GM21825 (cell line): ENCODE measurements around the gene DROSHA.

ENCODE experiments used
- ATAC-seq: cut with Tn5 transposase; IDR thresholded peaks from one replicate; pipeline ENCODE4 v1.9.1; 2021; ENCODE audit warnings: mild to moderate bottlenecking, moderate library complexity; ENCODE audit not compliant: unreplicated experiment

DROSHA gene

GRCh38 chr5:31531543-31531887 is 378 bp downstream of the DROSHA start:
- peak; percentile 22 for ATAC-seq

DNA sequence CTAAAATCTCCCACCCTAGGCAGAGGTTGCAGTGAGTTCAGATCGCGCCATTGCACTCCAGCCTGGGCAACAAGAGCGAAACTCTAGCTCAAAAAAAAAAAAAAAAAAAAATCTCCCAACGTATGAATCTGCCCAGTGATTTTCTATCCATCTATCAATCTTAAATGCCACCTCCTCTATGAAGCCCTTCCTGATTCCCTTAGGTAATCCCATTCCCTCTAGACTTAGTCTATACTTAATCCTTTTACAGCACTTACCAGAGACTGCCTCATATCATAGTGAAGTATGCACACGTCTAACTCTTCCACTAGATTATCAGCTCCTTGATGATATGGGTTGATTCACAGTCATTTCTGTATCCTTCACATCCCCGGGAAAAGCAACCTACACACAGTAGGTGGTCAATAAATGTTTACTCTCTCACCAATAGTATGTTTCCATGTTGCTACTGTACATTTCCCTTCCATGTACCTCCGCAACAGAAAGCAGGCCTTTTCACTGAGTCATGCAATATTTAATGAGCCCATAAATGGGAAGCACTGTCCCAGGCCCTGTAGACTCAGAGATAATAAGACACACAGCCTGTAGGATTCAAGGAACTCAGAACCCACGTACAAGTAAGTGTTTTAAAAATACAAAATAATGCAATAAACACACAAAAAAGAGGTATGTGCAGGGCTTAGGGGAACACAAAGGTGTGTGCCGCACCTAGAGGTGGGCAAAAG is 1.2 kb downstream of the DROSHA start:
- ATAC-seq = no peak

DNA sequence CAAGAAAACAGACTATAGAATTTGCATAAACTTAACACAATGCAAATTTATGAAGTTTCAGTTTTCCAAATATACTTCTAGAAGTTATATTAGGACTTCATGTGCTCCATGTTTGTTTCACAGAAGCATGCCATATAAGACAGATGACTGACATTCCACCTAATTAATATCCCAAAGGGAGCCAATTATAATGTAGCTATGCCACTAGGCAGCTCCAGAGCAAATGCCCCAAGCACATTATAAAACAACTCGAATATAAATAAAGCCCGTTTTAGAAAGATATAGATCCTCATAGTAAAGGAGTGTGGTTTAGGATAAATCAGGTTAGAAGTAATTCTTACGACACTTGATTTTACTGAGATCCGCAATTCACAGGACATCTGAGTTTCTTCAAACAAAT is 8.9 kb downstream of the DROSHA start:
- no peak for ATAC-seq

DNA sequence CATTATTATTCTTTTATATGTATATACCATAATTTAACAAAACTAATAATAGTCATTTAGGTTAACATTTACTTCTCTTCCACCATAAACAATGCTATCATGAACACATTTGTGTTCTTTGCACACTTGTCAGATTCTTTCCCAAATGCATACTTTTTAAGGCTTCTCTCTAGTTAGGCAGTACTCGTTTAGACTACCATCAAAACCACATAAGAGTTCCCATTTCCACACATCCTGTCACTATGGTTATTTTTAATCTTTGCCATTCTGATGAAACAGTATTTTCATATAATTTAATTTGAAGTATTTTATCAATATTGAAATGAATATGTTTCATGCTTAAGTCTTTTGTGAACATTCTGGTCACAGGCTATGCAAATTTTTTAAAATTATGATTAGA is 15.1 kb downstream of the DROSHA start:
- no peak for ATAC-seq

DNA sequence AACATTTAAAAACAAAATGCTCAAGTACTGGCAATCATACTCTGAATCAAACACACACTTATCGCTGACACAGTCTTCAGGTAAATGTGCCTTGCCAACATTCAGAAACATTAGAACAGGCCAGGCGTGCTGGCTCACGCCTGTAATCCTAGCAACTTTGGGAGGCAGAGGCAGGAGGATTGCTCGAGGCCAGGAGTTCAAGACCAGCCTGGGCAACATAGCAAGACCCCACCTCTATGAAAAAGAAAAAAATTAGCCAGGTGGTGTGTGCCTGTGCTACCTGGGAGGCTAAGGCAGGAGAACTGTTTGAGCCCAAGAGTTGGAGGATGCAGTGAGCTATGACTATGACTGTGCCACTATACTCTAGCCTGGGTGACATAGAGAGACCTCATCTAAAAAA is 20.6 kb downstream of the DROSHA start:
- ATAC-seq = no peak

DNA sequence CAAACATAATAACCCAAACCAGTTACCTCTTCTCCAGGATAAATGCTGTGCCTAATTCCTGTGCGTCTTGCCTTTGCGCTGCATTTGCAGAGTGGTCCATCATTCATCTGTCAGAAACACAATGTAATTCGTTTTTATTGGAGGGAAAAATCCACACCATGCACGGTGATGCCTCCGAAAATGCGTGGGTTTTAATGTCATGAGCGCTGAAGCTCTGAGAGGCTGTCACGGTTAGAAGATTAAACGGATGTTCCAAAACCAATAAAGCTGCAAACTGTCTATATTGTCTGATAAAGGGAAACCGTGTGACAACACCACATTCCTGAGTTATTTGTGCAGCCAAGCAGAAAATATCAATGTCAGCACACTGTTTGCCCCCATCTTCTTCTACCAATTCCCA is 27.4 kb downstream of the DROSHA start:
- no peak for ATAC-seq

GRCh38 chr5:31502506-31502905 is 29.4 kb downstream of the DROSHA start:
- ATAC-seq = no peak

DNA sequence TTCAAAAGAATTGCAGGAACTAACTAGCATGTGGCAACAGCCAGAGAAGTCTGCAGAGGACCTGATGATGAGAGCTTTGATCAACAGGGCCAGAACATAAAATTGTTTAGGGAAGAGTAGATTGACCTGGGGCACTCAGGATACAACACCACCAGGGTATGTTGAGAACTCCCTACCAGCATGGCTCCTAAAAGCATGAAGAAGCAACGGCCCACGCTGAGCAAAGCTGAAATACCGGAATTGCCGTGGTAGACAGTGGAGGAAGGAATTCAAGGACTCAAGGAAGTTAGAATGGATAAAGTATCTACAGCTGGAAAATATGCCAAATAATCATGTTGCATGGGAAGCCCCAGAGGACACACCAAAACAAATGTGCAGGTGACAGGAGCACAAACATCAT is 31.6 kb downstream of the DROSHA start:
- no peak for ATAC-seq

DNA sequence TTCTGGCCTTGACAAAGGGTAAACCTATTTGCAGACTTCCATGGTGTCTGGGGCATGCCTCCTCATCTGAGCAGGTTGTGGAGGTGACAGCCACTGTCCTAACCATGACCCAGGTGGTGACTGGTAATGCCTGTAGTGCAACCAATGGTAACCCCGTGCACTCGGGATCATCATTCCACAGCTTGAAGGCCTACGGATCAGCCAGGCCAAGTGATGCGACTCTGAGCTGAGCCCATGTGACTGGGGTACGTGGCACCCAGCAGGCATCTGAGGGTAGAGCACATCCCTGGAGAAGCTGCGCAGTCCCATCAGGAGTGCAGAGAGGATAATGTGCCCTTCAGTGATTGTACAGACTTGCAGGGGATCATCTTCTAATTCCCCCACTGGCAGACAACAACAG is 35.0 kb downstream of the DROSHA start:
- no peak for ATAC-seq

GRCh38 chr5:31496301-31496700 is 35.6 kb downstream of the DROSHA start:
- ATAC-seq = no peak

- no peak for ATAC-seq
Observed at GRCh38 chr5:31495336-31495735, 36.6 kb downstream of the DROSHA start.

- ATAC-seq = no peak
Observed at GRCh38 chr5:31492869-31493268, 39.0 kb downstream of the DROSHA start.

GRCh38 chr5:31487506-31487905 is 44.4 kb downstream of the DROSHA start:
- ATAC-seq = no peak

GRCh38 chr5:31486441-31486840 is 45.5 kb downstream of the DROSHA start:
- no peak for ATAC-seq

DNA sequence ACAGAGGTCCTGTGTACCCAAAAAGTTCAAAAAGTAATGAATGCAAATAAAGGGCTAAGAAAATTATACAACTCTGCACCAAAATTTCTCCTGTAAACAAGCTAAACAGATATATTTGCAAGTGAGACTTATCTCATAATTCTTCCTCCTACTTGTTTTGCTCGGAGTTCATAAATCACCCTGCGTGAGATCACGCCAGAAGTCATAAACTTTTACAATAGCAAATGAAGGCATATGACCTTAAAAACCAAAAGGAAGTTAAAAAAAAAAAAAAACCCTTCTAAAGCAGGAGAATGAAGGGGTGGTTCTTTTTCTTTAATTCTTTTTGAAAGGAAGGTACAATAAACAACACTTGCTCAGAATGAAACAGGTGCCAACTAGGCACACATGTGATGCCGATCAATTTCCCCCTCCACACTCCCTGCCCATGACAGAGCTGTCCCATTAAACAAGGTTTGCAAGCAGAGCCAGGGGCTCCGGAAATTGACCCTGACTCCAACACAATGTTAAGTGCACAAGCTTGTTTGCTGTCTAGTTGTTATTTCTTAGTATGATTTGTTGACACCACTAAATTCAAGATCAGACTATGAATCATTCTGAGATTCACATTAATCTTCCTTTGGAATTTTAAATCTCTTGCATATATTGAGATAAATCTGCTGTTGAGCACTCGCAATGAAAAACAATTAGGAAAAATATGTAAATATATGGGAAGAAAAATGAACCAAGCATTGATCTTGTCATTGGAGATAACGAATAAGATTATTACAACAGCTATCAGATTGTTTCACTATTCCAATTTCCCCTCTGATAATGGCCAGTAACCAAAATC is 46.3 kb downstream of the DROSHA start:
- no peak for ATAC-seq

GRCh38 chr5:31481531-31482165 is 50.2 kb downstream of the DROSHA start:
- no peak for ATAC-seq

- no peak for ATAC-seq
Observed at GRCh38 chr5:31479706-31480105, 52.2 kb downstream of the DROSHA start.

DNA sequence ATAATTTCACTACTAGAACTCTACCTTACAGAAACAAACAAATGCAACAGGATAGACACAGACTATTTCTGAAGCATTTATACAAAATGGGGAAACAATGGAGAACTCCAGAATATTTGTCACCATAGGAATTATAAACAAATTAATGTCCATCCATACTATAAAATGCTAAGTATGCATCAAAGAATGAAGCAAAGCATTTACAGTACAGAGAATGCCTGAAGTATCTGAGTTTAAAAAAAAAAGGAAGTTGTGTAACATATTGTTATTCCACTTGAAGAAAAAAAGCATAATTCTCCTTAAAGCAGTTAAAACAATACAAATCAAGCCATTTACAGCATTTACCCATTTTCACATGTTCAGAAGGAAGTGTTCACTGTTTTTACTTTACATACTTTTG is 53.0 kb downstream of the DROSHA start:
- ATAC-seq = no peak

DNA sequence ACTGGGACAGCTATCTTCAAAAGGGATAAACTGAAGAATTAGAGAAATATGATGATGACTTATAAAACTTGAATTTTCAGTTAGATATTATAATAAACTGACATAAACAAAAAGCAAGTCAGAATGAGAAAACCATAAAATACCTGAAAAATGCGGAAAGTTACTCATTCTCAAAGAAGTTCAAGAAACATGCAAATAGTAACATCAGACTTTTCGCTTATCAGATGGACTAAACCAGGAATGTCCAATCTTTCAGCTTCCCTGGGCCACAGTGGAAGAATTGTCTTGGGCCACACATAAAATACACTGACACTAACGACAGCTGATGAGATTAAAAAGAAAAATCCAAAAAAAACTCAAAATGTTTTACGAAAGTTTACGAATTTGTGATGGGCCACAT is 53.9 kb downstream of the DROSHA start:
- ATAC-seq = no peak

DNA sequence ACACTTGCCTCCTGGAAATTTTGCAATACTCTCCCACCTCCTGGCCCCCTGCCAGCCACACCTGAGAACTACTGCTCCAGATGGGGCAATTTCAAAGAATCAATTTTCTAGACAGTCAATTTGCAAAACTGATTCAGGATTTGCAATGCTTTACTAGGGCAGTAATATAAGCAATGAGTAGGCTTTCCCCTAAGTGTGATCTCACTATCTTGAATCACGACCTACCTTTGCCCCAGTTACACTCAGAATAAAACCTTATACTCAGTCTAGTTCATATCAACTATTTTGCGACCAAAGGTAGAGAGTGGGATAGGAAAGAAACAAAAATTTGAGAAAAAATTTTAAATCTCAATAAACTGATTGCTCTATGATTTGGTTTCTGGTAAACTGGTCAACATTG is 54.4 kb downstream of the DROSHA start:
- ATAC-seq = no peak

GRCh38 chr5:31476738-31477141 is 55.2 kb downstream of the DROSHA start:
- no peak for ATAC-seq

DNA sequence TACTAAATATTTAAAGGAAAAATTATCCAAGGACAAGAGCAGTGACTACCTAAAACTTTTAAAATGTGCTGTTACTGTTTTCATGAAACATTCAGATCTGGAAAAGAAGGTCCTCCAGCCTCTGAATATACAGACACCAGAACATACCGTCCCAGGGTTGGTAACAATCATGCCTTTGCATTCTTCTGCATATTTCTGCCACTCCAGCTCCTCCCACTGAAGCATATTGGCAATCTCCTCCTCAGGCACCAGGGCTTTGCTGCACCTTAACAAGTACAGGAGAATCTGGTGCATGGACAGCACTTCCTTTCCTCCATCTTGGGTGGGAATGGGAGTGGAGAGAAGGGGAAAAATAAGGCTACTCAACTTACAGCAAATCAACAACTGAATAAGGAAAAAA is 60.0 kb downstream of the DROSHA start:
- no peak for ATAC-seq
